ENCODE results near the gene SSTR1.

- no peak for TF ChIP-seq CTCF (IDR thresholded peaks at IDR 0.05)
- TF ChIP-seq POLR2A (IDR thresholded peaks at IDR 0.05): no peak
Measured at GRCh38 chr14:38205119-38205813, 2.4 kb upstream of the SSTR1 start.
